Right lobe of liver (tissue), 6 donors: ENCODE measurements around the gene GNAQ. TPM values are rescaled to one million over a fixed set of nuclear protein-coding genes. Genes with fewer than 3 reads are reported as not detected.
A peak's percentile ranks its signal among the peaks of the same experiment; 100 is the strongest.

ENCODE experiments used
- ATAC-seq, 4 donors: fragments of 200-7000 bp; cut with Tn5 transposase; one replicate each; pipeline ENCODE4 v1.9.1; 2020; ENCODE audit warnings: mild to moderate bottlenecking in 4 of 4, moderate library complexity in 4 of 4
- DNase-seq, 3 donors: peaks; one replicate each; pipeline ENCODE4 v3.0.0-alpha.2; 2020
- H3K27ac ChIP-seq, 3 donors: fragments of 200-600 bp; one replicate each; pipeline ENCODE4 v1.8.0; 2022
- H3K27me3 ChIP-seq, 2 donors: fragments of 200-600 bp; one replicate each; pipeline ENCODE4 v1.8.0; 2022
- H3K36me3 ChIP-seq, 4 donors: fragments of 200-600 bp; sonication (generic) in 1 of 4; one replicate each; pipeline versions ENCODE4 v1.5.1 to v1.8.0; 2017 to 2022; ENCODE audit warnings: control low read depth in 1 of 4
- H3K4me1 ChIP-seq, 4 donors: fragments of 200-600 bp; sonication (generic) in 1 of 4; one replicate each; pipeline versions ENCODE4 v1.5.1 to v1.8.0; 2017 to 2022; ENCODE audit warnings: control low read depth in 1 of 4
- H3K4me3 ChIP-seq, 3 donors: fragments of 200-600 bp; one replicate each; pipeline ENCODE4 v1.8.0; 2022
- H3K9me3 ChIP-seq, 4 donors: fragments of 200-600 bp; sonication (generic) in 1 of 4; one replicate each; pipeline versions ENCODE4 v1.5.1 to v1.8.0; 2017 to 2022; ENCODE audit warnings: control low read depth in 1 of 4
- POLR2A ChIP-seq: fragments of 450-650 bp; IDR thresholded peaks from one replicate; pipeline ENCODE4 v1.6.1; 2017; ENCODE audit warnings: antibody characterized with exemption, mild to moderate bottlenecking
- WGBS: methylation state at CpG from one replicate; pipeline ENCODE4 v1.1.6; 2018; ENCODE audit warnings: low coverage, low lambda C conversion rate; ENCODE audit not compliant: insufficient coverage; ENCODE audit errors: missing lambda C conversion rate; 5-methylcytosine and 5-hydroxymethylcytosine counted together
- intact Hi-C, 2 donors: fragments of 100-400 bp; cut with DNase I; formaldehyde crosslinking; loops; one replicate each; pipeline versions ENCODE4 v1.11.2 to v1.14.1; 2022
- total RNA-seq, 6 experiments: library from RNA; depleted of rRNA in 2 of 6; stranded (reverse); fragments of >200 nt in 2 of 6; fragmentation: NEBNext Ultra II Directional in 3 of 6; extraction: Animal tissue kit (Norgen Biotek cat#: 25700) in 3 of 6; gene quantifications; one replicate each; pipeline versions ENCODE4 v1.1.0 to v1.2.4, GENCODE V29; 2016 to 2023
- TF ChIP-seq, protein P1 (sequence below), 4 donors: fragments of 200-600 bp in 3 of 4; fragments of 450-650 bp in 1 of 4; IDR thresholded peaks; one replicate each; pipeline versions ENCODE4 v1.5.1 to v1.8.0; 2016 to 2022; ENCODE audit warnings: antibody characterized with exemption in 4 of 4, mild to moderate bottlenecking in 2 of 4
- donor health status: DM: no; HTN: yes; CAD: no.
- donor health status: DM: no; HTN: no; CAD: no.
- donor health status: DM: no; HTN: no; CAD: no.
- donor health status: DM: no; HTN: yes; CAD: no.
- donor health status: DM: no; HTN: yes; CAD: no.

GNAQ gene
- total RNA-seq, 6 experiments from 2014 or later = 15.8 to 28.7 (median 21.6) TPM

DNA sequence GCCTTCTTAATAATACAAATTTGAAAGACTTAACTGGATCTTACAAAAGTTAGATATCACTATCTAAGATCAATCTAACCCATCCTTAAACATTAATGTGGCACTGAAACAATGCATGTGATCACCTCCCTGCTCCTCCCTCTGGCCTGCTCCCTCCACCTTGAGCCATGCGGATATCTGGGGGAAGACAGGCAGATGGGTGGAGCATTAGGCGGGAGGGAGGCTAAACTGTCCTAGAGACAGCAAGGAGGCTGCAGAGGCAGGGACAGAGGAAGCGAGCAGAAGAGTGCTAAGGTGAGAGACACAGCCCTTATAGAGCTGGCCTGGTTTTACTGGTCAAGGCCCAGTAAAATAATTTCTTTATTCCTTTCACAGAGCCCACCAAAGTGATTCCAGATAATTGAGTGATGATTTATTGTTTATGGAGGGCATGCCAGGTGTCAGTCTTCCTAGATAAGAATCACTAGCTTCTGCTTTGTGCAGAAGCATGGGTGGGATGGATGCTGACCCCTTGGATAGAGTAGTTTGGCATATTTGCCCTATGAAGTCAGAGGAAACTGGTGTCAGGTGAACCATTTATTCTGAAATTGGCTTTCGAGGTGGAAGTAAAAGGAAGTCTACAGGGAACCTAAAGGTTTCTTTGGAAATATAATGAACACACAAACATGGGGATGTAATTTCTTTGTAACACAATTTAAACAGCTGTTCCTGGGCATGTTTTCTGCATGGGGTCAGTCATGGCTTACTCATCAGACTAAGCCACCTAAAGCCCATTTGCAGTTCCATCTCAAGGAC is 188.3 kb downstream of the GNAQ start:
- Histone ChIP-seq H3K27ac (no peak overlapping the region), H3K4me1 (peaks cover 0 to 4% (median 2%) of the 10 kb centered on the region in 4 donors), H3K36me3 (no peaks in the 10 kb centered on the region), H3K9me3 (no peaks in the 10 kb centered on the region), H3K27me3 (no peaks in the 10 kb centered on the region), H3K4me3 (no peak overlapping the region)
- intact Hi-C loops = no loop called here
- DNase-seq (no peak), ATAC-seq (no peak)
- 95% methylated on average over 4 of the region's 4 CpGs for WGBS
- TF ChIP-seq, protein P1, sequence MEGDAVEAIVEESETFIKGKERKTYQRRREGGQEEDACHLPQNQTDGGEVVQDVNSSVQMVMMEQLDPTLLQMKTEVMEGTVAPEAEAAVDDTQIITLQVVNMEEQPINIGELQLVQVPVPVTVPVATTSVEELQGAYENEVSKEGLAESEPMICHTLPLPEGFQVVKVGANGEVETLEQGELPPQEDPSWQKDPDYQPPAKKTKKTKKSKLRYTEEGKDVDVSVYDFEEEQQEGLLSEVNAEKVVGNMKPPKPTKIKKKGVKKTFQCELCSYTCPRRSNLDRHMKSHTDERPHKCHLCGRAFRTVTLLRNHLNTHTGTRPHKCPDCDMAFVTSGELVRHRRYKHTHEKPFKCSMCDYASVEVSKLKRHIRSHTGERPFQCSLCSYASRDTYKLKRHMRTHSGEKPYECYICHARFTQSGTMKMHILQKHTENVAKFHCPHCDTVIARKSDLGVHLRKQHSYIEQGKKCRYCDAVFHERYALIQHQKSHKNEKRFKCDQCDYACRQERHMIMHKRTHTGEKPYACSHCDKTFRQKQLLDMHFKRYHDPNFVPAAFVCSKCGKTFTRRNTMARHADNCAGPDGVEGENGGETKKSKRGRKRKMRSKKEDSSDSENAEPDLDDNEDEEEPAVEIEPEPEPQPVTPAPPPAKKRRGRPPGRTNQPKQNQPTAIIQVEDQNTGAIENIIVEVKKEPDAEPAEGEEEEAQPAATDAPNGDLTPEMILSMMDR (IDR thresholded peaks at IDR 0.05) = no peak
- TF ChIP-seq POLR2A = no peak

GRCh38 chr9:77841739-77842386 is 189.7 kb downstream of the GNAQ start:
- no peaks in the 10 kb centered on the region for H3K36me3 ChIP-seq
- H3K27ac ChIP-seq = no peak overlapping the region
- peaks cover 0 to 4% (median 2%) of the 10 kb centered on the region in 4 donors for H3K4me1 ChIP-seq
- ATAC-seq (peak; percentile 40 to 52 (median 48)), DNase-seq (no peak)
- WGBS = 39% methylated on average over 3 of the region's 3 CpGs
- intact Hi-C loops = no loop called here
- no peak overlapping the region for H3K4me3 ChIP-seq
- TF ChIP-seq POLR2A = no peak
- TF ChIP-seq, protein P1 (IDR thresholded peaks at IDR 0.05) = peak; percentile 9 to 30 (median 22)
- no peaks in the 10 kb centered on the region for H3K9me3 ChIP-seq
- no peaks in the 10 kb centered on the region for H3K27me3 ChIP-seq

- no peak for TF ChIP-seq POLR2A
- TF ChIP-seq, protein P1 (IDR thresholded peaks at IDR 0.05) = no peak
Measured at GRCh38 chr9:77839459-77840140, 192.0 kb downstream of the GNAQ start.

GRCh38 chr9:77838986-77839385 is 192.6 kb downstream of the GNAQ start:
- H3K36me3 ChIP-seq = no peaks in the 10 kb centered on the region
- no peak overlapping the region for H3K4me3 ChIP-seq
- no peak overlapping the region for H3K27ac ChIP-seq
- WGBS = 60% methylated on average over 1 of the region's 1 CpG
- TF ChIP-seq, protein P1 (IDR thresholded peaks at IDR 0.05) = no peak
- TF ChIP-seq POLR2A = no peak
- DNase-seq (no peak), ATAC-seq (no peak)
- peaks cover 0 to 4% (median 2%) of the 10 kb centered on the region in 4 donors for H3K4me1 ChIP-seq
- intact Hi-C loops = no loop called here
- H3K27me3 ChIP-seq = no peaks in the 10 kb centered on the region
- no peaks in the 10 kb centered on the region for H3K9me3 ChIP-seq

More at GRCh38 chr9:77839459-77840140, 192.0 kb downstream of the GNAQ start:
- no peaks in the 10 kb centered on the region for H3K36me3 ChIP-seq
- H3K27ac ChIP-seq = no peak overlapping the region
- H3K4me3 ChIP-seq = no peak overlapping the region
- intact Hi-C loops = no loop called here
- 67% methylated on average over 5 of the region's 6 CpGs for WGBS
- H3K9me3 ChIP-seq = no peaks in the 10 kb centered on the region
- H3K4me1 ChIP-seq = peaks cover 0 to 4% (median 2%) of the 10 kb centered on the region in 4 donors
- ATAC-seq (peak in 1 of 4 donors; percentile 61), DNase-seq (no peak)
- H3K27me3 ChIP-seq = no peaks in the 10 kb centered on the region
